HepG2 (cell line): ENCODE data around the gene HYOU1. TPM values are rescaled to one million over a fixed set of nuclear protein-coding genes. Genes with fewer than 3 reads are reported as not detected.

Experiments
- DNMT1 ChIP-seq: sonication (generic); formaldehyde crosslinking; IDR thresholded peaks from 2 replicates; pipeline ENCODE4 v1.5.1; 2020; ENCODE audit warnings: mild to moderate bottlenecking, missing genetic modification reagents
- FOXA3 ChIP-seq: IDR thresholded peaks from 2 replicates; pipeline ENCODE4 v1.6.1; 2016; ENCODE audit warnings: missing genetic modification reagents, missing compliant biosample characterization
- HMG20A ChIP-seq: IDR thresholded peaks from 2 replicates; pipeline ENCODE4 v1.6.1; 2016; ENCODE audit warnings: borderline replicate concordance
- MXD4 ChIP-seq: IDR thresholded peaks from 2 replicates; pipeline ENCODE4 v1.6.1; 2016; ENCODE audit warnings: mild to moderate bottlenecking, missing biosample characterization, missing genetic modification reagents
- NFE2 ChIP-seq: sonication (generic); formaldehyde crosslinking; IDR thresholded peaks from 2 replicates; pipeline ENCODE4 v1.4.0; 2020; ENCODE audit warnings: missing genetic modification reagents
- NFE2L2 ChIP-seq: fragments of 150-350 bp; IDR thresholded peaks from 2 replicates; pipeline ENCODE4 v1.6.1; 2014; ENCODE audit warnings: low read length
- NFYB ChIP-seq: sonication (generic); formaldehyde crosslinking; IDR thresholded peaks from 2 replicates; pipeline ENCODE4 v1.4.0; 2020; ENCODE audit warnings: missing genetic modification reagents
- PAF1 ChIP-seq: IDR thresholded peaks from 2 replicates; pipeline ENCODE4 v1.6.1; 2016; ENCODE audit warnings: missing genetic modification reagents, missing compliant biosample characterization
- ZBTB21 ChIP-seq: sonication (generic); formaldehyde crosslinking; IDR thresholded peaks from 2 replicates; pipeline ENCODE4 v1.4.0; 2020; ENCODE audit warnings: missing genetic modification reagents
- ZBTB7A ChIP-seq: sonication (generic); formaldehyde crosslinking; IDR thresholded peaks from 2 replicates; pipeline ENCODE4 v1.8.0; 2022; ENCODE audit warnings: mild to moderate bottlenecking, missing genetic modification reagents
- ZNF24 ChIP-seq: fragments of 450-650 bp; IDR thresholded peaks from 2 replicates; pipeline ENCODE4 v1.6.1; 2017; ENCODE audit warnings: antibody characterized with exemption, mild to moderate bottlenecking
- ZNF337 ChIP-seq: sonication (generic); formaldehyde crosslinking; IDR thresholded peaks from 2 replicates; pipeline ENCODE4 v1.5.1; 2020; ENCODE audit warnings: missing genetic modification reagents, low read depth, mild to moderate bottlenecking, borderline replicate concordance
- ZNF383 ChIP-seq: sonication (generic); formaldehyde crosslinking; IDR thresholded peaks from 2 replicates; pipeline ENCODE4 v1.4.0; 2020; ENCODE audit warnings: missing genetic modification reagents, mild to moderate bottlenecking, borderline replicate concordance
- ZNF563 ChIP-seq: sonication (generic); formaldehyde crosslinking; IDR thresholded peaks from 2 replicates; pipeline ENCODE4 v1.8.0; 2022; ENCODE audit warnings: mild to moderate bottlenecking, moderate library complexity, missing genetic modification reagents
- polyA plus RNA-seq, 8 experiments: library from polyadenylated mRNA; depleted of rRNA in 3 of 8; stranded (reverse) in 7 of 8; unstranded in 1 of 8; fragments of >200 nt; fragmentation: Illumina TruSeq in 4 of 8; extraction: Trizol in 4 of 8; gene quantifications; 2 replicates each; pipeline versions ENCODE4 v1.2.1 to v1.2.3, GENCODE V29; 2011 to 2016; ENCODE audit warnings: low read depth in 4 of 8, missing spikeins in 1 of 8, mixed read lengths in 1 of 8; ENCODE audit not compliant: insufficient read depth in 1 of 8
- total RNA-seq, 5 experiments: library from RNA; depleted of rRNA; stranded (reverse); fragments of >200 nt; fragmentation: Illumina TruSeq; extraction: Trizol; gene quantifications; 2 replicates each; pipeline ENCODE4 v1.2.3, GENCODE V29; 2016; ENCODE audit warnings: low read depth in 1 of 5
- TF ChIP-seq, protein P1 (sequence below): IDR thresholded peaks from 2 replicates; pipeline ENCODE4 v1.6.1; 2016
- TF ChIP-seq, protein P2 (sequence below): conservative IDR thresholded peaks from 2 replicates; pipeline ENCODE4 v1.6.1; 2018; ENCODE audit warnings: missing genetic modification reagents
- TF ChIP-seq, protein P3 (sequence below): sonication (generic); formaldehyde crosslinking; IDR thresholded peaks from 2 replicates; pipeline ENCODE4 v1.5.0; 2020; ENCODE audit warnings: missing genetic modification reagents
- TF ChIP-seq, protein P4 (sequence below): sonication (generic); formaldehyde crosslinking; IDR thresholded peaks from 2 replicates; pipeline ENCODE4 v1.4.0; 2020; ENCODE audit warnings: missing genetic modification reagents
- TF ChIP-seq, protein P5 (sequence below): sonication (generic); formaldehyde crosslinking; IDR thresholded peaks from 2 replicates; pipeline ENCODE4 v1.4.0; 2020; ENCODE audit warnings: mild to moderate bottlenecking, missing genetic modification reagents

HYOU1 gene
- total and polyA plus RNA-seq, 2 of the 13 experiments (the other 11 are each of a cell fraction or from before 2014, with no cell fraction given): 127 to 155 TPM

DNA sequence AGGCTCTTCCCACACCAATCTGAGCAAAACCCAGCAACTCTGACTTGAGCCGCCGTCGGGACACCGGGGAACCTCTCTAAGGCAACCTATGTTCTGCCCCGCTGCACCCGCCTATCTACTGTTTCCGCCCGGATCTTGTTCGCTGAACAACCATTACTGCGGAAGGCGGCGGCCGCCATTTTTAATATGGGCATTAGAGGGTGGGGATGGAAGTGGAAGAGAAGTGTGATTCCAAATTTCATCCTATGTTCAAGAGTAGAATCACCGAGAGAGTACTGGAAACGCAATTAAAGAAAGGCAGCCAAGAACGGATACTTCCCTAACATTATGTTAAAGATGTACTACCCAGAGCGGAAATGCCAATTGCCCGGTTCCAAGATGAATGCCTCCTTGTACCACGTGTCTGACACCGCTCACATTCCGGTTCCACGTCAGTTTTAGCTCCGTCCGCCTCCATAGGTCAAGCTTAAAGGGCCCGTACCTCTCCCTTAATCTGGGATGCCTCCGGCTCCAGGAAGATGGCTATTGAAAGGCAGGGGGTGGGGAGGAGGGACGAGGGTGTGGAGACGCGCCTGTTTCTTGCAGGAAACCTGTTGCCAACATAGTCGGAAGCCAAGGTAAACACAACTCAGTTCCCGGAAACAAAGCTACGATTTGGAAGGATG lies 44.9 kb upstream of the HYOU1 start, which contains the start of gene DPAGT1 (continued):
- TF ChIP-seq, protein P1, sequence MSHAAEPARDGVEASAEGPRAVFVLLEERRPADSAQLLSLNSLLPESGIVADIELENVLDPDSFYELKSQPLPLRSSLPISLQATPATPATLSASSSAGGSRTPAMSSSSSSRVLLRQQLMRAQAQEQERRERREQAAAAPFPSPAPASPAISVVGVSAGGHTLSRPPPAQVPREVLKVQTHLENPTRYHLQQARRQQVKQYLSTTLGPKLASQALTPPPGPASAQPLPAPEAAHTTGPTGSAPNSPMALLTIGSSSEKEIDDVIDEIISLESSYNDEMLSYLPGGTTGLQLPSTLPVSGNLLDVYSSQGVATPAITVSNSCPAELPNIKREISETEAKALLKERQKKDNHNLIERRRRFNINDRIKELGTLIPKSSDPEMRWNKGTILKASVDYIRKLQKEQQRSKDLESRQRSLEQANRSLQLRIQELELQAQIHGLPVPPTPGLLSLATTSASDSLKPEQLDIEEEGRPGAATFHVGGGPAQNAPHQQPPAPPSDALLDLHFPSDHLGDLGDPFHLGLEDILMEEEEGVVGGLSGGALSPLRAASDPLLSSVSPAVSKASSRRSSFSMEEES (CRISPR knock-in tag): no peak; the same call in 1 of the 2 replicates
- no peak for TF ChIP-seq DNMT1 (CRISPR knock-in tag)
- peak; percentile 97 for TF ChIP-seq MXD4
- TF ChIP-seq PAF1 (CRISPR knock-in tag): no peak
- TF ChIP-seq ZNF383 (CRISPR knock-in tag): no peak
- peak; percentile 49; the same call in 1 of the 2 replicates for TF ChIP-seq ZBTB21 (CRISPR knock-in tag)
- TF ChIP-seq, protein P2, sequence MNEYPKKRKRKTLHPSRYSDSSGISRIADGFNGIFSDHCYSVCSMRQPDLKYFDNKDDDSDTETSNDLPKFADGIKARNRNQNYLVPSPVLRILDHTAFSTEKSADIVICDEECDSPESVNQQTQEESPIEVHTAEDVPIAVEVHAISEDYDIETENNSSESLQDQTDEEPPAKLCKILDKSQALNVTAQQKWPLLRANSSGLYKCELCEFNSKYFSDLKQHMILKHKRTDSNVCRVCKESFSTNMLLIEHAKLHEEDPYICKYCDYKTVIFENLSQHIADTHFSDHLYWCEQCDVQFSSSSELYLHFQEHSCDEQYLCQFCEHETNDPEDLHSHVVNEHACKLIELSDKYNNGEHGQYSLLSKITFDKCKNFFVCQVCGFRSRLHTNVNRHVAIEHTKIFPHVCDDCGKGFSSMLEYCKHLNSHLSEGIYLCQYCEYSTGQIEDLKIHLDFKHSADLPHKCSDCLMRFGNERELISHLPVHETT (CRISPR knock-in tag): peak; percentile 57; the same call in 1 of the 2 replicates
- TF ChIP-seq, protein P3, sequence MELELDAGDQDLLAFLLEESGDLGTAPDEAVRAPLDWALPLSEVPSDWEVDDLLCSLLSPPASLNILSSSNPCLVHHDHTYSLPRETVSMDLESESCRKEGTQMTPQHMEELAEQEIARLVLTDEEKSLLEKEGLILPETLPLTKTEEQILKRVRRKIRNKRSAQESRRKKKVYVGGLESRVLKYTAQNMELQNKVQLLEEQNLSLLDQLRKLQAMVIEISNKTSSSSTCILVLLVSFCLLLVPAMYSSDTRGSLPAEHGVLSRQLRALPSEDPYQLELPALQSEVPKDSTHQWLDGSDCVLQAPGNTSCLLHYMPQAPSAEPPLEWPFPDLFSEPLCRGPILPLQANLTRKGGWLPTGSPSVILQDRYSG (CRISPR knock-in tag): 0 out of 2 replicates have a peak, but pooled peaks have one; percentile 34
- peak; percentile 31; the same call in 1 of the 2 replicates for TF ChIP-seq NFYB (CRISPR knock-in tag)
- TF ChIP-seq, protein P4, sequence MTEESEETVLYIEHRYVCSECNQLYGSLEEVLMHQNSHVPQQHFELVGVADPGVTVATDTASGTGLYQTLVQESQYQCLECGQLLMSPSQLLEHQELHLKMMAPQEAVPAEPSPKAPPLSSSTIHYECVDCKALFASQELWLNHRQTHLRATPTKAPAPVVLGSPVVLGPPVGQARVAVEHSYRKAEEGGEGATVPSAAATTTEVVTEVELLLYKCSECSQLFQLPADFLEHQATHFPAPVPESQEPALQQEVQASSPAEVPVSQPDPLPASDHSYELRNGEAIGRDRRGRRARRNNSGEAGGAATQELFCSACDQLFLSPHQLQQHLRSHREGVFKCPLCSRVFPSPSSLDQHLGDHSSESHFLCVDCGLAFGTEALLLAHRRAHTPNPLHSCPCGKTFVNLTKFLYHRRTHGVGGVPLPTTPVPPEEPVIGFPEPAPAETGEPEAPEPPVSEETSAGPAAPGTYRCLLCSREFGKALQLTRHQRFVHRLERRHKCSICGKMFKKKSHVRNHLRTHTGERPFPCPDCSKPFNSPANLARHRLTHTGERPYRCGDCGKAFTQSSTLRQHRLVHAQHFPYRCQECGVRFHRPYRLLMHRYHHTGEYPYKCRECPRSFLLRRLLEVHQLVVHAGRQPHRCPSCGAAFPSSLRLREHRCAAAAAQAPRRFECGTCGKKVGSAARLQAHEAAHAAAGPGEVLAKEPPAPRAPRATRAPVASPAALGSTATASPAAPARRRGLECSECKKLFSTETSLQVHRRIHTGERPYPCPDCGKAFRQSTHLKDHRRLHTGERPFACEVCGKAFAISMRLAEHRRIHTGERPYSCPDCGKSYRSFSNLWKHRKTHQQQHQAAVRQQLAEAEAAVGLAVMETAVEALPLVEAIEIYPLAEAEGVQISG (CRISPR knock-in tag): peak; percentile 90
- TF ChIP-seq FOXA3 (CRISPR knock-in tag): peak; percentile 6; the same call in 1 of the 2 replicates
- TF ChIP-seq ZNF24: no peak
- TF ChIP-seq, protein P5, sequence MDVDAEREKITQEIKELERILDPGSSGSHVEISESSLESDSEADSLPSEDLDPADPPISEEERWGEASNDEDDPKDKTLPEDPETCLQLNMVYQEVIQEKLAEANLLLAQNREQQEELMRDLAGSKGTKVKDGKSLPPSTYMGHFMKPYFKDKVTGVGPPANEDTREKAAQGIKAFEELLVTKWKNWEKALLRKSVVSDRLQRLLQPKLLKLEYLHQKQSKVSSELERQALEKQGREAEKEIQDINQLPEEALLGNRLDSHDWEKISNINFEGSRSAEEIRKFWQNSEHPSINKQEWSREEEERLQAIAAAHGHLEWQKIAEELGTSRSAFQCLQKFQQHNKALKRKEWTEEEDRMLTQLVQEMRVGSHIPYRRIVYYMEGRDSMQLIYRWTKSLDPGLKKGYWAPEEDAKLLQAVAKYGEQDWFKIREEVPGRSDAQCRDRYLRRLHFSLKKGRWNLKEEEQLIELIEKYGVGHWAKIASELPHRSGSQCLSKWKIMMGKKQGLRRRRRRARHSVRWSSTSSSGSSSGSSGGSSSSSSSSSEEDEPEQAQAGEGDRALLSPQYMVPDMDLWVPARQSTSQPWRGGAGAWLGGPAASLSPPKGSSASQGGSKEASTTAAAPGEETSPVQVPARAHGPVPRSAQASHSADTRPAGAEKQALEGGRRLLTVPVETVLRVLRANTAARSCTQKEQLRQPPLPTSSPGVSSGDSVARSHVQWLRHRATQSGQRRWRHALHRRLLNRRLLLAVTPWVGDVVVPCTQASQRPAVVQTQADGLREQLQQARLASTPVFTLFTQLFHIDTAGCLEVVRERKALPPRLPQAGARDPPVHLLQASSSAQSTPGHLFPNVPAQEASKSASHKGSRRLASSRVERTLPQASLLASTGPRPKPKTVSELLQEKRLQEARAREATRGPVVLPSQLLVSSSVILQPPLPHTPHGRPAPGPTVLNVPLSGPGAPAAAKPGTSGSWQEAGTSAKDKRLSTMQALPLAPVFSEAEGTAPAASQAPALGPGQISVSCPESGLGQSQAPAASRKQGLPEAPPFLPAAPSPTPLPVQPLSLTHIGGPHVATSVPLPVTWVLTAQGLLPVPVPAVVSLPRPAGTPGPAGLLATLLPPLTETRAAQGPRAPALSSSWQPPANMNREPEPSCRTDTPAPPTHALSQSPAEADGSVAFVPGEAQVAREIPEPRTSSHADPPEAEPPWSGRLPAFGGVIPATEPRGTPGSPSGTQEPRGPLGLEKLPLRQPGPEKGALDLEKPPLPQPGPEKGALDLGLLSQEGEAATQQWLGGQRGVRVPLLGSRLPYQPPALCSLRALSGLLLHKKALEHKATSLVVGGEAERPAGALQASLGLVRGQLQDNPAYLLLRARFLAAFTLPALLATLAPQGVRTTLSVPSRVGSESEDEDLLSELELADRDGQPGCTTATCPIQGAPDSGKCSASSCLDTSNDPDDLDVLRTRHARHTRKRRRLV: no peak
- no peak for TF ChIP-seq NFE2 (CRISPR knock-in tag)
- no peak for TF ChIP-seq HMG20A
- TF ChIP-seq ZNF337 (CRISPR knock-in tag): no peak
- peak; percentile 42; the same call in 1 of the 2 replicates for TF ChIP-seq ZNF563 (CRISPR knock-in tag)
- TF ChIP-seq NFE2L2: no peak
- no peak for TF ChIP-seq ZBTB7A (CRISPR knock-in tag)
